GM23338 (cell line): ENCODE measurements around the gene CIT. TPM values are rescaled to one million over a fixed set of nuclear protein-coding genes. Genes with fewer than 3 reads are reported as not detected.

Experiments
- ATAC-seq: fragments of 200-7000 bp; cut with Tn5 transposase; 3 replicates; pipeline ENCODE4 v1.9.1; 2020
- DNase-seq: peaks from one replicate; pipeline ENCODE4 v3.0.0-alpha.2; 2015; ENCODE audit warnings: low spot score
- H2AFZ ChIP-seq: fragments of 200-600 bp; sonication (generic); 2 replicates; pipeline ENCODE4 v1.8.0; 2016; ENCODE audit warnings: antibody characterized with exemption, mild to moderate bottlenecking, moderate library complexity
- H3F3A ChIP-seq: fragments of 200-600 bp; sonication (generic); replicated peaks from 2 replicates; pipeline ENCODE4 v1.8.0; 2017; ENCODE audit warnings: antibody characterized with exemption, mixed run types, low read depth
- H3K27ac ChIP-seq: fragments of 200-600 bp; sonication (generic); 2 replicates; pipeline ENCODE4 v1.6.1; 2016; ENCODE audit warnings: low read depth
- H3K27me3 ChIP-seq: fragments of 200-600 bp; sonication (generic); 2 replicates; pipeline ENCODE4 v1.8.0; 2016; ENCODE audit warnings: mild to moderate bottlenecking, mixed run types, moderate library complexity; ENCODE audit not compliant: insufficient read depth
- H3K36me3 ChIP-seq: fragments of 200-600 bp; sonication (generic); 2 replicates; pipeline ENCODE4 v1.8.0; 2016; ENCODE audit warnings: mild to moderate bottlenecking; ENCODE audit not compliant: insufficient read depth
- H3K4me1 ChIP-seq: fragments of 200-600 bp; sonication (generic); 2 replicates; pipeline ENCODE4 v1.8.0; 2016; ENCODE audit warnings: mild to moderate bottlenecking, moderate library complexity; ENCODE audit not compliant: insufficient read depth
- H3K4me2 ChIP-seq: fragments of 200-600 bp; sonication (generic); 2 replicates; pipeline ENCODE4 v1.7.1; 2017; ENCODE audit warnings: mixed run types
- H3K4me3 ChIP-seq: fragments of 200-600 bp; sonication (generic); 2 replicates; pipeline ENCODE4 v1.6.1; 2016; ENCODE audit warnings: mixed run types
- H3K79me2 ChIP-seq: fragments of 200-600 bp; sonication (generic); replicated peaks from 2 replicates; pipeline ENCODE4 v1.8.0; 2017; ENCODE audit warnings: mild to moderate bottlenecking; ENCODE audit not compliant: insufficient read depth
- H3K9me2 ChIP-seq: fragments of 200-600 bp; sonication (generic); 2 replicates; pipeline ENCODE4 v1.8.0; 2017; ENCODE audit not compliant: insufficient read depth
- H4K20me1 ChIP-seq: fragments of 200-600 bp; sonication (generic); replicated peaks from 2 replicates; pipeline ENCODE4 v1.8.0; 2017; ENCODE audit warnings: mild to moderate bottlenecking; ENCODE audit not compliant: insufficient read depth
- H3K27ac Mint-ChIP-seq: 2 replicates; pipeline ENCODE4 v1.8.0; 2020; ENCODE audit warnings: inconsistent platforms, mild to moderate bottlenecking, moderate library complexity, mixed read lengths
- H3K27me3 Mint-ChIP-seq: 3 replicates; pipeline ENCODE4 v1.8.0; 2022; ENCODE audit warnings: low read depth, mild to moderate bottlenecking, moderate library complexity, mixed read lengths, inconsistent platforms; ENCODE audit not compliant: insufficient read depth, poor library complexity
- H3K36me3 Mint-ChIP-seq: 3 replicates; pipeline ENCODE4 v1.8.0; 2021; ENCODE audit warnings: low read depth, mild to moderate bottlenecking, inconsistent platforms, moderate library complexity, mixed read lengths
- H3K4me1 Mint-ChIP-seq: 3 replicates; pipeline ENCODE4 v1.8.0; 2020; ENCODE audit warnings: mild to moderate bottlenecking, inconsistent platforms, mixed read lengths
- H3K4me3 Mint-ChIP-seq: 3 replicates; pipeline ENCODE4 v1.8.0; 2021; ENCODE audit warnings: moderate library complexity, mild to moderate bottlenecking, inconsistent platforms, mixed read lengths
- H3K9me3 Mint-ChIP-seq: 3 replicates; pipeline ENCODE4 v1.8.0; 2020; ENCODE audit warnings: moderate library complexity, mild to moderate bottlenecking, inconsistent platforms, mixed read lengths
- CREB1 ChIP-seq: fragments of 250-450 bp; sonication (Bioruptor Pico); IDR thresholded peaks from 2 replicates; pipeline ENCODE4 v1.5.0; 2020; ENCODE audit warnings: low read depth, mild to moderate bottlenecking, moderate library complexity
- EZH2 ChIP-seq: fragments of 200-600 bp; sonication (generic); IDR thresholded peaks from one replicate; pipeline ENCODE4 v1.8.0; 2017; ENCODE audit warnings: antibody characterized with exemption, mild to moderate bottlenecking, low read depth; ENCODE audit not compliant: unreplicated experiment
- EZH2phosphoT487 ChIP-seq: fragments of 200-600 bp; sonication (generic); IDR thresholded peaks from one replicate; pipeline ENCODE4 v1.8.1; 2018; ENCODE audit warnings: antibody characterized with exemption; ENCODE audit not compliant: unreplicated experiment
- JUNB ChIP-seq: IDR thresholded peaks from one replicate; pipeline ENCODE4 v1.6.1; 2016; ENCODE audit warnings: antibody characterized with exemption; ENCODE audit not compliant: unreplicated experiment
- NANOG ChIP-seq: IDR thresholded peaks from 2 replicates; pipeline ENCODE4 v1.6.1; 2016; ENCODE audit warnings: antibody characterized with exemption, borderline replicate concordance
- POLR2AphosphoS5 ChIP-seq: IDR thresholded peaks from 2 replicates; pipeline ENCODE4 v1.6.1; 2016; ENCODE audit warnings: antibody characterized with exemption, low read depth
- ZNF114 ChIP-seq: fragments of 250-450 bp; sonication (Bioruptor Pico); IDR thresholded peaks from 2 replicates; pipeline ENCODE4 v1.5.0; 2020; ENCODE audit warnings: mild to moderate bottlenecking, moderate library complexity
- ZNF331 ChIP-seq: fragments of 250-450 bp; sonication (Bioruptor Pico); IDR thresholded peaks from 2 replicates; pipeline ENCODE4 v1.5.0; 2020; ENCODE audit warnings: low read depth, mild to moderate bottlenecking, moderate library complexity
- polyA plus RNA-seq: library from polyadenylated mRNA; unstranded; fragments of >200 nt; fragmentation: Nextera tagmentation; extraction: Ambion mirVana; gene quantifications from 2 replicates; pipeline ENCODE4 v1.2.1, GENCODE V29; 2016
- total RNA-seq: library from RNA; depleted of rRNA; stranded (reverse); fragments of >200 nt; shearing (Covaris generic); gene quantifications from 2 replicates; pipeline ENCODE4 v1.2.3, GENCODE V29; 2014
- TF ChIP-seq, protein P1 (sequence below), 2 experiments: fragments of 200-600 bp in 1 of 2; sonication (generic) in 1 of 2; conservative IDR thresholded peaks; 2 replicates each; pipeline versions ENCODE4 v1.5.1 to v1.6.1; 2016 to 2017; ENCODE audit warnings: antibody characterized with exemption in 2 of 2, low read depth in 2 of 2, mild to moderate bottlenecking in 2 of 2, moderate library complexity in 1 of 2
- TF ChIP-seq, protein P2 (sequence below): IDR thresholded peaks from one replicate; pipeline ENCODE4 v1.6.1; 2018; ENCODE audit warnings: antibody characterized with exemption; ENCODE audit not compliant: unreplicated experiment
- TF ChIP-seq, protein P3 (sequence below): IDR thresholded peaks from 2 replicates; pipeline ENCODE4 v1.6.1; 2016; ENCODE audit warnings: antibody characterized with exemption

CIT gene
- total and polyA plus RNA-seq, 2 experiments from 2014 or later, result 9.7 to 47.8 TPM

DNA sequence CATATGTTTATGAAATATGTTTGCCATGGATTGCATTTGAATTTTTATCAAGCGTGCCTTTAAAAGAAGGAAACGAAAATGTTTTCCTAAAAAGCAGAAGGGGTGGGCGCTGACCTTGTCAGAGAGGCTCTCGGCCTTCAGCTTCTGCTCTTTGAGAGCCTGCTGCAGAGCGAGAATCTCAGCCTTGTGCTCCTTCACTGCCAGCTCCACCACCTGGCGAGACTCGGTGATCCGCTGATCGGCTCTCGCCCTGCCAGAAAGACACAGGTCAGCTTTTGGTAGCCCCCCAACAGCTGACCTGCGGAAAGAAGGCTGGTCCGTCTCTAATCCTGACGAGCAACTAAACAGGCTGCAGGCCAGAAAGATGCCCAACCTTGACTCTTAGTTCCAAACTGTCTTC is 146.7 kb downstream of the CIT start:
- Histone ChIP-seq H3K4me1 (no peaks in the 10 kb centered on the region), H3K27ac (no peak overlapping the region), H3K4me2 (no peak overlapping the region), H3F3A (no peaks in the 10 kb centered on the region), H3K36me3 (peaks cover 16% of the 10 kb centered on the region; the same call in 1 of the 2 replicates), H3K27me3 (no peaks in the 10 kb centered on the region), H4K20me1 (no peaks in the 10 kb centered on the region; the same call in 1 of the 2 replicates), H3K79me2 (no peaks in the 10 kb centered on the region), H3K4me3 (no peak overlapping the region), H3K9me2 (no peaks in the 10 kb centered on the region), H2AFZ (no peak overlapping the region)
- no peaks in the 10 kb centered on the region for H3K4me1 Mint-ChIP-seq
- TF ChIP-seq EZH2phosphoT487, result no peak
- TF ChIP-seq POLR2AphosphoS5, result no peak
- no peak for TF ChIP-seq JUNB
- no peak for TF ChIP-seq NANOG
- TF ChIP-seq, protein P1, sequence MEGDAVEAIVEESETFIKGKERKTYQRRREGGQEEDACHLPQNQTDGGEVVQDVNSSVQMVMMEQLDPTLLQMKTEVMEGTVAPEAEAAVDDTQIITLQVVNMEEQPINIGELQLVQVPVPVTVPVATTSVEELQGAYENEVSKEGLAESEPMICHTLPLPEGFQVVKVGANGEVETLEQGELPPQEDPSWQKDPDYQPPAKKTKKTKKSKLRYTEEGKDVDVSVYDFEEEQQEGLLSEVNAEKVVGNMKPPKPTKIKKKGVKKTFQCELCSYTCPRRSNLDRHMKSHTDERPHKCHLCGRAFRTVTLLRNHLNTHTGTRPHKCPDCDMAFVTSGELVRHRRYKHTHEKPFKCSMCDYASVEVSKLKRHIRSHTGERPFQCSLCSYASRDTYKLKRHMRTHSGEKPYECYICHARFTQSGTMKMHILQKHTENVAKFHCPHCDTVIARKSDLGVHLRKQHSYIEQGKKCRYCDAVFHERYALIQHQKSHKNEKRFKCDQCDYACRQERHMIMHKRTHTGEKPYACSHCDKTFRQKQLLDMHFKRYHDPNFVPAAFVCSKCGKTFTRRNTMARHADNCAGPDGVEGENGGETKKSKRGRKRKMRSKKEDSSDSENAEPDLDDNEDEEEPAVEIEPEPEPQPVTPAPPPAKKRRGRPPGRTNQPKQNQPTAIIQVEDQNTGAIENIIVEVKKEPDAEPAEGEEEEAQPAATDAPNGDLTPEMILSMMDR (conservative IDR thresholded peaks at IDR 0.05; ENCODE audit: low read depth in 2 of 2), result no peak
- TF ChIP-seq, protein P2, sequence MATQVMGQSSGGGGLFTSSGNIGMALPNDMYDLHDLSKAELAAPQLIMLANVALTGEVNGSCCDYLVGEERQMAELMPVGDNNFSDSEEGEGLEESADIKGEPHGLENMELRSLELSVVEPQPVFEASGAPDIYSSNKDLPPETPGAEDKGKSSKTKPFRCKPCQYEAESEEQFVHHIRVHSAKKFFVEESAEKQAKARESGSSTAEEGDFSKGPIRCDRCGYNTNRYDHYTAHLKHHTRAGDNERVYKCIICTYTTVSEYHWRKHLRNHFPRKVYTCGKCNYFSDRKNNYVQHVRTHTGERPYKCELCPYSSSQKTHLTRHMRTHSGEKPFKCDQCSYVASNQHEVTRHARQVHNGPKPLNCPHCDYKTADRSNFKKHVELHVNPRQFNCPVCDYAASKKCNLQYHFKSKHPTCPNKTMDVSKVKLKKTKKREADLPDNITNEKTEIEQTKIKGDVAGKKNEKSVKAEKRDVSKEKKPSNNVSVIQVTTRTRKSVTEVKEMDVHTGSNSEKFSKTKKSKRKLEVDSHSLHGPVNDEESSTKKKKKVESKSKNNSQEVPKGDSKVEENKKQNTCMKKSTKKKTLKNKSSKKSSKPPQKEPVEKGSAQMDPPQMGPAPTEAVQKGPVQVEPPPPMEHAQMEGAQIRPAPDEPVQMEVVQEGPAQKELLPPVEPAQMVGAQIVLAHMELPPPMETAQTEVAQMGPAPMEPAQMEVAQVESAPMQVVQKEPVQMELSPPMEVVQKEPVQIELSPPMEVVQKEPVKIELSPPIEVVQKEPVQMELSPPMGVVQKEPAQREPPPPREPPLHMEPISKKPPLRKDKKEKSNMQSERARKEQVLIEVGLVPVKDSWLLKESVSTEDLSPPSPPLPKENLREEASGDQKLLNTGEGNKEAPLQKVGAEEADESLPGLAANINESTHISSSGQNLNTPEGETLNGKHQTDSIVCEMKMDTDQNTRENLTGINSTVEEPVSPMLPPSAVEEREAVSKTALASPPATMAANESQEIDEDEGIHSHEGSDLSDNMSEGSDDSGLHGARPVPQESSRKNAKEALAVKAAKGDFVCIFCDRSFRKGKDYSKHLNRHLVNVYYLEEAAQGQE, result no peak
- TF ChIP-seq, protein P3, sequence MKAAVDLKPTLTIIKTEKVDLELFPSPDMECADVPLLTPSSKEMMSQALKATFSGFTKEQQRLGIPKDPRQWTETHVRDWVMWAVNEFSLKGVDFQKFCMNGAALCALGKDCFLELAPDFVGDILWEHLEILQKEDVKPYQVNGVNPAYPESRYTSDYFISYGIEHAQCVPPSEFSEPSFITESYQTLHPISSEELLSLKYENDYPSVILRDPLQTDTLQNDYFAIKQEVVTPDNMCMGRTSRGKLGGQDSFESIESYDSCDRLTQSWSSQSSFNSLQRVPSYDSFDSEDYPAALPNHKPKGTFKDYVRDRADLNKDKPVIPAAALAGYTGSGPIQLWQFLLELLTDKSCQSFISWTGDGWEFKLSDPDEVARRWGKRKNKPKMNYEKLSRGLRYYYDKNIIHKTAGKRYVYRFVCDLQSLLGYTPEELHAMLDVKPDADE, result no peak
- TF ChIP-seq ZNF114 (CRISPR knock-in tag), result no peak
- TF ChIP-seq EZH2, result no peak
- TF ChIP-seq ZNF331 (CRISPR knock-in tag), result no peak
- no peak for TF ChIP-seq CREB1 (CRISPR knock-in tag)
- peak; percentile 3 for DNase-seq
- no peak overlapping the region for H3K27ac Mint-ChIP-seq
- no peak for ATAC-seq
- H3K9me3 Mint-ChIP-seq, result no peaks in the 10 kb centered on the region
- H3K4me3 Mint-ChIP-seq, result no peak overlapping the region
- peaks cover 33% of the 10 kb centered on the region for H3K36me3 Mint-ChIP-seq
- no peaks in the 10 kb centered on the region for H3K27me3 Mint-ChIP-seq
